Heart left ventricle (tissue), 13 donors: ENCODE results near the gene FKBP11.

Experiments used
- POLR2A ChIP-seq, 2 donors: fragments of 450-650 bp; IDR thresholded peaks; one replicate each; pipeline ENCODE4 v1.6.1; 2017; ENCODE audit warnings: antibody characterized with exemption in 2 of 2, mild to moderate bottlenecking in 2 of 2, moderate library complexity in 2 of 2
- TF ChIP-seq, protein P1 (sequence below), 12 donors: fragments of 200-600 bp; sonication (generic) in 4 of 12; IDR thresholded peaks; one replicate each; pipeline versions ENCODE4 v1.5.0 to v1.8.0; 2018 to 2022; ENCODE audit warnings: antibody characterized with exemption in 12 of 12, mild to moderate bottlenecking in 5 of 12
- donor health status: ischemic (EF 13 %, LVEDD 7.1; RV severe dilation, severe dysfunction).
- donor health status: DM: no; HTN: yes; CAD: no.
- donor health status: DM: no; HTN: no; CAD: no.
- donor health status: ischemic (EF 25% LVEDD 6.9; RV normal size, moderate dysfunction).
- donor health status: ischemic (EF 25% LVEDD 5.7; RV mildly dilated, moderate dysfunction).
- donor health status: ischemic (EF 35%, LVEDD 5.7; RV mildly dilated, moderate dysfunction).
- donor health status: nonischemic (EF 11% LVEDD 7.7; RV severe dilation, severe dysfunction).
- donor health status: DM: yes; HTN: yes; CAD: no.
- donor health status: PGD.
- donor health status: ischemic (EF 29% LVEDD 5.4; RV normal size, mild dysfunction).
- donor health status: nonischemic (EF 23%, LVEDD 6.1; RV moderate dilation, normal function).

- TF ChIP-seq, protein P1, sequence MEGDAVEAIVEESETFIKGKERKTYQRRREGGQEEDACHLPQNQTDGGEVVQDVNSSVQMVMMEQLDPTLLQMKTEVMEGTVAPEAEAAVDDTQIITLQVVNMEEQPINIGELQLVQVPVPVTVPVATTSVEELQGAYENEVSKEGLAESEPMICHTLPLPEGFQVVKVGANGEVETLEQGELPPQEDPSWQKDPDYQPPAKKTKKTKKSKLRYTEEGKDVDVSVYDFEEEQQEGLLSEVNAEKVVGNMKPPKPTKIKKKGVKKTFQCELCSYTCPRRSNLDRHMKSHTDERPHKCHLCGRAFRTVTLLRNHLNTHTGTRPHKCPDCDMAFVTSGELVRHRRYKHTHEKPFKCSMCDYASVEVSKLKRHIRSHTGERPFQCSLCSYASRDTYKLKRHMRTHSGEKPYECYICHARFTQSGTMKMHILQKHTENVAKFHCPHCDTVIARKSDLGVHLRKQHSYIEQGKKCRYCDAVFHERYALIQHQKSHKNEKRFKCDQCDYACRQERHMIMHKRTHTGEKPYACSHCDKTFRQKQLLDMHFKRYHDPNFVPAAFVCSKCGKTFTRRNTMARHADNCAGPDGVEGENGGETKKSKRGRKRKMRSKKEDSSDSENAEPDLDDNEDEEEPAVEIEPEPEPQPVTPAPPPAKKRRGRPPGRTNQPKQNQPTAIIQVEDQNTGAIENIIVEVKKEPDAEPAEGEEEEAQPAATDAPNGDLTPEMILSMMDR (IDR thresholded peaks at IDR 0.05), result no peak
- no peak for TF ChIP-seq POLR2A (IDR thresholded peaks at IDR 0.05)
Measured at GRCh38 chr12:48932878-48933277, 7.6 kb upstream of the FKBP11 start.
